ENCODE results near the gene EYS. TPM values are rescaled to one million over a fixed set of nuclear protein-coding genes. Genes with fewer than 3 reads are reported as not detected.

The EYS gene
- total and polyA plus RNA-seq, 4 donors = 0.08 to 0.63 (median 0.36) TPM

- Histone ChIP-seq H3K4me1 (ENCODE audit: control insufficient read depth in 4 of 4, insufficient read depth in 4 of 4, low read length in 3 of 4) (peaks cover 0 to 3% (median 0%) of the 10 kb centered on the region in 4 donors), H3K9ac (ENCODE audit: low read depth in 1 of 2, low read length in 2 of 2) (no peak overlapping the region), H3K4me3 (ENCODE audit: low read depth in 1 of 3, low read length in 3 of 3) (no peak overlapping the region), H3K36me3 (ENCODE audit: control insufficient read depth in 4 of 4, insufficient read depth in 3 of 4, low read depth in 1 of 4, low read length in 3 of 4) (no peaks in the 10 kb centered on the region), H3K9me3 (ENCODE audit: control insufficient read depth in 4 of 4, low read length in 3 of 4) (no peaks in the 10 kb centered on the region), H3K27ac (ENCODE audit: low read depth in 1 of 2, low read length in 2 of 2) (no peak overlapping the region), H3K27me3 (ENCODE audit: control insufficient read depth in 4 of 4, insufficient read depth in 4 of 4, low read length in 3 of 4) (no peaks in the 10 kb centered on the region)
- WGBS = 74% methylated on average over 2 of the region's 2 CpGs
- no peak for TF ChIP-seq FOXA2 (IDR thresholded peaks at IDR 0.05)
- no peak for TF ChIP-seq GABPA (IDR thresholded peaks at IDR 0.05 in 1 of 2, conservative IDR thresholded peaks at IDR 0.05 in 1 of 2)
- TF ChIP-seq HNF4A (conservative IDR thresholded peaks at IDR 0.05) = no peak
- no peak for TF ChIP-seq RAD21 (IDR thresholded peaks at IDR 0.05)
- TF ChIP-seq EGR1 (IDR thresholded peaks at IDR 0.05; ENCODE audit: low read depth in 2 of 2) = no peak
- no peak for TF ChIP-seq NR2F2 (IDR thresholded peaks at IDR 0.05)
- TF ChIP-seq FOXA1 (IDR thresholded peaks at IDR 0.05) = no peak
- no peak for TF ChIP-seq YY1 (IDR thresholded peaks at IDR 0.05)
- no peak for TF ChIP-seq CTCF (IDR thresholded peaks at IDR 0.05; ENCODE audit: low read depth, low read length, missing input control)
- no peak for TF ChIP-seq ATF3 (IDR thresholded peaks at IDR 0.05)
- no peak for TF ChIP-seq ZBTB33 (IDR thresholded peaks at IDR 0.05)
- no peak for TF ChIP-seq MAX (IDR thresholded peaks at IDR 0.05)
- no peak for TF ChIP-seq REST (IDR thresholded peaks at IDR 0.05)
- no peak for TF ChIP-seq HNF4G (IDR thresholded peaks at IDR 0.05)
- DNase-seq (ENCODE audit: low spot score) = no peak
Measured at GRCh38 chr6:63945987-63946386, 1761.0 kb downstream of the EYS start.

- no peaks in the 10 kb centered on the region for H3K36me3 ChIP-seq (ENCODE audit: control insufficient read depth in 4 of 4, insufficient read depth in 3 of 4, low read depth in 1 of 4, low read length in 3 of 4)
- DNase-seq (ENCODE audit: low spot score) = no peak
- H3K4me1 ChIP-seq (ENCODE audit: control insufficient read depth in 4 of 4, insufficient read depth in 4 of 4, low read length in 3 of 4) = peaks cover 0 to 3% (median 0%) of the 10 kb centered on the region in 4 donors
- no peak overlapping the region for H3K27ac ChIP-seq (ENCODE audit: low read depth in 1 of 2, low read length in 2 of 2)
- H3K4me3 ChIP-seq (ENCODE audit: low read depth in 1 of 3, low read length in 3 of 3) = no peak overlapping the region
- no peaks in the 10 kb centered on the region for H3K27me3 ChIP-seq (ENCODE audit: control insufficient read depth in 4 of 4, insufficient read depth in 4 of 4, low read length in 3 of 4)
- no peaks in the 10 kb centered on the region for H3K9me3 ChIP-seq (ENCODE audit: control insufficient read depth in 4 of 4, low read length in 3 of 4)
- H3K9ac ChIP-seq (ENCODE audit: low read depth in 1 of 2, low read length in 2 of 2) = no peak overlapping the region
- WGBS = 97% methylated on average over 1 of the region's 1 CpG
- no peak for TF ChIP-seq FOXA2 (IDR thresholded peaks at IDR 0.05)
- no peak for TF ChIP-seq NR2F2 (IDR thresholded peaks at IDR 0.05)
- no peak for TF ChIP-seq REST (IDR thresholded peaks at IDR 0.05)
- TF ChIP-seq FOXA1 (IDR thresholded peaks at IDR 0.05) = no peak
- TF ChIP-seq MAX (IDR thresholded peaks at IDR 0.05) = no peak
- TF ChIP-seq YY1 (IDR thresholded peaks at IDR 0.05) = no peak
- TF ChIP-seq TAF1 (conservative IDR thresholded peaks at IDR 0.05) = no peak
- TF ChIP-seq GABPA (IDR thresholded peaks at IDR 0.05 in 1 of 2, conservative IDR thresholded peaks at IDR 0.05 in 1 of 2) = no peak
- TF ChIP-seq HNF4A (conservative IDR thresholded peaks at IDR 0.05) = no peak
- no peak for TF ChIP-seq EGR1 (IDR thresholded peaks at IDR 0.05; ENCODE audit: low read depth in 2 of 2)
- TF ChIP-seq HNF4G (IDR thresholded peaks at IDR 0.05) = no peak
- no peak for TF ChIP-seq ATF3 (IDR thresholded peaks at IDR 0.05)
- no peak for TF ChIP-seq SP1 (IDR thresholded peaks at IDR 0.05)
- no peak for TF ChIP-seq RXRA (IDR thresholded peaks at IDR 0.05)
Measured at GRCh38 chr6:63943826-63944225, 1763.2 kb downstream of the EYS start.
